Neural cell (in vitro differentiated cells): Measurements from ENCODE around the gene BTBD3.

ENCODE experiments used
- CTCF ChIP-seq: fragments of 450-650 bp; IDR thresholded peaks from 2 replicates; pipeline ENCODE4 v1.5.1; 2014; ENCODE audit warnings: antibody characterized with exemption, mild to moderate bottlenecking, moderate library complexity; ENCODE audit not compliant: poor library complexity, severe bottlenecking
- EP300 ChIP-seq: fragments of 450-650 bp; conservative IDR thresholded peaks from 2 replicates; pipeline ENCODE4 v1.6.1; 2014; ENCODE audit warnings: antibody characterized with exemption, mild to moderate bottlenecking, moderate library complexity; ENCODE audit not compliant: poor library complexity, severe bottlenecking
- EZH2 ChIP-seq: fragments of 200-600, 300-800 bp; shearing (Covaris generic), sonication (generic); IDR thresholded peaks from 2 replicates; pipeline ENCODE4 v1.6.1; 2014; ENCODE audit warnings: antibody characterized with exemption, low read length, borderline replicate concordance, mild to moderate bottlenecking; ENCODE audit not compliant: insufficient read depth, poor library complexity, severe bottlenecking
- RAD21 ChIP-seq: fragments of 450-650 bp; conservative IDR thresholded peaks from 2 replicates; pipeline ENCODE4 v1.6.1; 2014; ENCODE audit warnings: antibody characterized with exemption, mild to moderate bottlenecking, moderate library complexity

GRCh38 chr20:11882651-11883050 lies 35.0 kb upstream of the BTBD3 start:
- TF ChIP-seq CTCF (no peak), EZH2 (no peak), RAD21 (no peak), EP300 (no peak)
